Keratinocyte (primary cell): ENCODE results near the gene GPR31.

ENCODE experiments used
- EZH2 ChIP-seq: IDR thresholded peaks from one replicate; pipeline ENCODE4 v1.6.1; 2012; ENCODE audit warnings: inconsistent platforms, mild to moderate bottlenecking, low read length, moderate library complexity
- TF ChIP-seq, protein P1 (sequence below), 3 experiments: IDR thresholded peaks in 1 of 3; conservative IDR thresholded peaks in 1 of 3; optimal IDR thresholded peaks in 1 of 3; 2 replicates in 2 of 3; 3 replicates in 1 of 3; pipeline versions ENCODE3 to v1.5.1; 2011; ENCODE audit warnings: low read length in 3 of 3, mild to moderate bottlenecking in 3 of 3, moderate library complexity in 2 of 3, control low read depth in 1 of 3, inconsistent platforms in 1 of 3; ENCODE audit not compliant: insufficient read depth in 2 of 3; ENCODE audit errors: extremely low read depth in 1 of 3

DNA sequence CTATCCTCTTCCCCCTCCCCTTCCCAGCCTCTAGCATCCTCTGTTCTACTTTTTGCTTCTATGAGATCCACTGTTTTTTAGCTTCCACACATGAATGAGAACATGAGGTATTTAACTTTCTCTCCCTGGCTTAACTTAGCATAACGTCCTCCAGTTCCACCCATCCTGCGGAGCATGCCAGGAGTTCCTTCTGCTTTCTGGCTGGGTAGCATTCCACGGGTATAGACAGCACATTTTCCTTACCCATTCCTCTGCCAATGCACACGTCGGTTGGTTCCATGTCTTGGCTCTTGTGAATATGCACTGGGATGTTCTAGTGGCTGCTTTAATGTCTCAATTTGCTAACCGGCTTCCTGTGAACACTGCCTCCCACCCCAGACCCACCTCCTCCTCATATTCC is 48.1 kb downstream of the GPR31 start:
- TF ChIP-seq EZH2, result no peak
- TF ChIP-seq, protein P1, sequence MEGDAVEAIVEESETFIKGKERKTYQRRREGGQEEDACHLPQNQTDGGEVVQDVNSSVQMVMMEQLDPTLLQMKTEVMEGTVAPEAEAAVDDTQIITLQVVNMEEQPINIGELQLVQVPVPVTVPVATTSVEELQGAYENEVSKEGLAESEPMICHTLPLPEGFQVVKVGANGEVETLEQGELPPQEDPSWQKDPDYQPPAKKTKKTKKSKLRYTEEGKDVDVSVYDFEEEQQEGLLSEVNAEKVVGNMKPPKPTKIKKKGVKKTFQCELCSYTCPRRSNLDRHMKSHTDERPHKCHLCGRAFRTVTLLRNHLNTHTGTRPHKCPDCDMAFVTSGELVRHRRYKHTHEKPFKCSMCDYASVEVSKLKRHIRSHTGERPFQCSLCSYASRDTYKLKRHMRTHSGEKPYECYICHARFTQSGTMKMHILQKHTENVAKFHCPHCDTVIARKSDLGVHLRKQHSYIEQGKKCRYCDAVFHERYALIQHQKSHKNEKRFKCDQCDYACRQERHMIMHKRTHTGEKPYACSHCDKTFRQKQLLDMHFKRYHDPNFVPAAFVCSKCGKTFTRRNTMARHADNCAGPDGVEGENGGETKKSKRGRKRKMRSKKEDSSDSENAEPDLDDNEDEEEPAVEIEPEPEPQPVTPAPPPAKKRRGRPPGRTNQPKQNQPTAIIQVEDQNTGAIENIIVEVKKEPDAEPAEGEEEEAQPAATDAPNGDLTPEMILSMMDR (optimal IDR thresholded peaks at IDR 0.05 in 1 of 3, IDR thresholded peaks at IDR 0.05 in 1 of 3, conservative IDR thresholded peaks at IDR 0.05 in 1 of 3; ENCODE audit: extremely low read depth in 1 of 3, insufficient read depth in 2 of 3, low read length in 3 of 3), result no peak
